Caco-2 (cell line): ENCODE measurements around the gene RTN4RL1. TPM values are rescaled to one million over a fixed set of nuclear protein-coding genes. Genes with fewer than 3 reads are reported as not detected.

Experiments
- BruUV-seq: library from RNA; stranded (reverse); fragments of 400-500 nt; replicated peaks from 2 replicates; lab custom pipeline; 2021; lab: Mats Ljungman, UMichigan
- CTCF ChIA-PET: fragments of 300-600 bp; sonication (Branson Sonifier 250); formaldehyde crosslinking; loops from one replicate; lab custom pipeline; 2022; ENCODE audit warnings: antibody characterized with exemption; lab: Charles Lee
- POLR2A ChIA-PET: fragments of 300-600 bp; sonication (Branson Sonifier 250); formaldehyde crosslinking; loops from one replicate; lab custom pipeline; 2022; ENCODE audit warnings: antibody characterized with exemption; lab: Charles Lee
- DNase-seq, 2 experiments: peaks; one replicate each; pipeline versions ENCODE4 v3.0.0 to v3.0.0-alpha.2; 2020 to 2022
- H3K27me3 ChIP-seq: replicated peaks from 2 replicates; pipeline ENCODE4 v1.6.0; 2011; ENCODE audit warnings: low read length; ENCODE audit not compliant: control insufficient read depth, insufficient read depth
- H3K36me3 ChIP-seq: 2 replicates; pipeline ENCODE4 v1.5.1; 2011; ENCODE audit warnings: low read length; ENCODE audit not compliant: control insufficient read depth, insufficient read depth
- H3K4me1 ChIP-seq: fragments of 250-450 bp; sonication (Bioruptor Pico); 2 replicates; pipeline ENCODE4 v1.5.1; 2020; ENCODE audit warnings: mild to moderate bottlenecking
- H3K4me3 ChIP-seq: 2 replicates; pipeline ENCODE4 v1.5.1; 2011; ENCODE audit warnings: low read depth, mild to moderate bottlenecking, control low read depth, low read length
- H3K9me3 ChIP-seq: fragments of 250-450 bp; sonication (Bioruptor Pico); 2 replicates; pipeline ENCODE4 v1.5.1; 2020; ENCODE audit warnings: mild to moderate bottlenecking, moderate library complexity
- H3K27ac Mint-ChIP-seq: one replicate; pipeline ENCODE4 v1.8.0; 2022; ENCODE audit warnings: mixed read lengths; ENCODE audit not compliant: unreplicated experiment
- H3K27me3 Mint-ChIP-seq: one replicate; pipeline ENCODE4 v1.8.0; 2022; ENCODE audit warnings: mixed read lengths; ENCODE audit not compliant: insufficient read depth, unreplicated experiment
- H3K36me3 Mint-ChIP-seq: one replicate; pipeline ENCODE4 v1.8.0; 2022; ENCODE audit warnings: mild to moderate bottlenecking, mixed read lengths; ENCODE audit not compliant: insufficient read depth, unreplicated experiment
- H3K4me1 Mint-ChIP-seq: one replicate; pipeline ENCODE4 v1.8.0; 2022; ENCODE audit warnings: low read depth, mixed read lengths; ENCODE audit not compliant: unreplicated experiment
- H3K4me3 Mint-ChIP-seq: one replicate; pipeline ENCODE4 v1.8.0; 2022; ENCODE audit warnings: mild to moderate bottlenecking, moderate library complexity, mixed read lengths; ENCODE audit not compliant: unreplicated experiment
- H3K9me3 Mint-ChIP-seq: one replicate; pipeline ENCODE4 v1.8.0; 2022; ENCODE audit warnings: mixed read lengths; ENCODE audit not compliant: unreplicated experiment
- intact Hi-C: fragments of 100-400 bp; cut with micrococcal nuclease; formaldehyde crosslinking; loops from one replicate; pipeline ENCODE4 v1.10.0; 2022; ENCODE audit not compliant: unreplicated experiment
- total RNA-seq: library from RNA; stranded (reverse); gene quantifications from 2 replicates; pipeline ENCODE4 v1.2.3, GENCODE V29; 2022
- TF ChIP-seq, protein P1 (sequence below), 2 experiments: fragments of 200-600 bp in 1 of 2; IDR thresholded peaks; 1 replicate in 1 of 2; 2 replicates in 1 of 2; pipeline versions ENCODE4 v1.5.1 to v1.8.0; 2011 to 2022; ENCODE audit warnings: antibody characterized with exemption in 1 of 2, control low read depth in 1 of 2, inconsistent platforms in 1 of 2, low read depth in 1 of 2, low read length in 1 of 2, mild to moderate bottlenecking in 1 of 2, moderate library complexity in 1 of 2; ENCODE audit not compliant: insufficient read depth in 1 of 2, severe bottlenecking in 1 of 2, unreplicated experiment in 1 of 2

RTN4RL1 gene
- total RNA-seq, 1 experiment from 2014 or later = 0.54 TPM

DNA sequence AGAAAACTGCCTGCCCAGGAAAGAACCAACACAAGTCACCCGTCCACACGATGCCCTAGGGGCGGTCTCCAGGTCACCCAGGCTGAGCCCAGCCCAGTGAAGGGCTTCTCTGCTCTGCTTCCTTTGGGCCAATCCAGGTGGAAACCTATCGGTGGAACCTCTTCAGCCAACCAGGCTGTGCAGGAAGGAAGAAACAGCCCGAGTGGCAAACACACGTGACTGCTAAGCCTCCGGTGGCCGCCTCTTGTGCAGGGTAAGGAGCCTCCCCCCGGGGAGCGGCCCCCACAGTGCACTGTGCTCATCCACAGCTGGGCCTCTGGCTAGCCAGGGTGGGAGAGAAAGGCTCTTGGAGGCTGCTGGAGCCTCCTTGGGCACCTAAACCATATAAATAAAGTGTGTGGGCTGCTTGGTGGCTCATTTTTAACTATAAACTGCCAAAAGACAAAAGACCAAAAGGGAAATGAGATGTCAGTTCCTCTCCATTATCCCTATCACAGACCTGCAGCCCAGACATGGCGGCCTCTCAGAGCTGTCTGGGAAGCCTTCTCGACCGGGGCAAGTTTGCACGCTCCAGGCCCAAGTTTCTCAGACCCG, 2.4 kb downstream of the RTN4RL1 start:
- H3K27me3 ChIP-seq = peaks cover 6% of the 10 kb centered on the region
- Mint-ChIP-seq H3K27me3 (peaks cover 17% of the 10 kb centered on the region), H3K36me3 (peaks cover 11% of the 10 kb centered on the region), H3K9me3 (no peaks in the 10 kb centered on the region), H3K4me1 (peaks cover 6% of the 10 kb centered on the region), H3K27ac (no peak overlapping the region), H3K4me3 (no peak overlapping the region)
- ChIA-PET POLR2A (no interaction called here), CTCF (interaction anchor here (0.6 to 4.3 kb wide), 2 partner anchors 35 to 113 kb away, joined by 3 to 185 read pairs; no protein-coding TSS in a partner anchor)
- no peaks in the 10 kb centered on the region for H3K36me3 ChIP-seq
- no peak for DNase-seq
- TF ChIP-seq, protein P1, sequence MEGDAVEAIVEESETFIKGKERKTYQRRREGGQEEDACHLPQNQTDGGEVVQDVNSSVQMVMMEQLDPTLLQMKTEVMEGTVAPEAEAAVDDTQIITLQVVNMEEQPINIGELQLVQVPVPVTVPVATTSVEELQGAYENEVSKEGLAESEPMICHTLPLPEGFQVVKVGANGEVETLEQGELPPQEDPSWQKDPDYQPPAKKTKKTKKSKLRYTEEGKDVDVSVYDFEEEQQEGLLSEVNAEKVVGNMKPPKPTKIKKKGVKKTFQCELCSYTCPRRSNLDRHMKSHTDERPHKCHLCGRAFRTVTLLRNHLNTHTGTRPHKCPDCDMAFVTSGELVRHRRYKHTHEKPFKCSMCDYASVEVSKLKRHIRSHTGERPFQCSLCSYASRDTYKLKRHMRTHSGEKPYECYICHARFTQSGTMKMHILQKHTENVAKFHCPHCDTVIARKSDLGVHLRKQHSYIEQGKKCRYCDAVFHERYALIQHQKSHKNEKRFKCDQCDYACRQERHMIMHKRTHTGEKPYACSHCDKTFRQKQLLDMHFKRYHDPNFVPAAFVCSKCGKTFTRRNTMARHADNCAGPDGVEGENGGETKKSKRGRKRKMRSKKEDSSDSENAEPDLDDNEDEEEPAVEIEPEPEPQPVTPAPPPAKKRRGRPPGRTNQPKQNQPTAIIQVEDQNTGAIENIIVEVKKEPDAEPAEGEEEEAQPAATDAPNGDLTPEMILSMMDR (IDR thresholded peaks at IDR 0.05; ENCODE audit: insufficient read depth in 1 of 2, low read depth in 1 of 2, low read length in 1 of 2, severe bottlenecking in 1 of 2, unreplicated experiment in 1 of 2) = no peak
- H3K4me3 ChIP-seq = no peak overlapping the region
- H3K9me3 ChIP-seq = no peaks in the 10 kb centered on the region
- H3K4me1 ChIP-seq = peaks cover 18% of the 10 kb centered on the region; the same call in 1 of the 2 replicates
- no TSS peak for BruUV-seq
- intact Hi-C loops = no loop called here

DNA sequence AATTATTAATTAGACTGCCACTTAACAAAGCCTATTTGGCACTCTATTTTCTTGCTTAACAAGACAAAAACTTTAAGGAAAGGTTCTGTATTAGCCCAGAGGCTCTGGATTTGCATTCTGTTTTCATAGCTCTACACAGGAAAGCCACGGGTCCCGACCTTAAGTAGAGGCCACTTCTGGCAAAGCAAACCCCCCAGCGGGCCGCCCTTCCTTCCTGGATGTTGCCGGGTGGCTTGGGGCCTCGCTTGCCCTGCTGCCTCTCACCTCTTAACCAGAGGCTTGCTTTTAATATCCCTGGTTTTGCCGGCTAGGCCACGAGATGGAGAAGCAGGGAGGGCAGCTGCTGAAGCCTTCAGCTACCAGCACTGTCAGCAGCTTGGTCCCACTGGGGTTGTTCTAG, 4.4 kb downstream of the RTN4RL1 start:
- no peaks in the 10 kb centered on the region for H3K36me3 ChIP-seq
- ChIA-PET CTCF (interaction anchor here (2.4 kb wide), 1 partner anchor 112 kb away, joined by 11 read pairs; no protein-coding TSS in a partner anchor), POLR2A (no interaction called here)
- H3K27me3 ChIP-seq = peaks cover 6% of the 10 kb centered on the region
- no peak for DNase-seq
- no peak overlapping the region for H3K27ac Mint-ChIP-seq
- intact Hi-C loops = no loop called here
- H3K4me3 Mint-ChIP-seq = no peak overlapping the region
- TF ChIP-seq, protein P1 (IDR thresholded peaks at IDR 0.05; ENCODE audit: insufficient read depth in 1 of 2, low read depth in 1 of 2, low read length in 1 of 2, severe bottlenecking in 1 of 2, unreplicated experiment in 1 of 2) = no peak
- no peak overlapping the region for H3K4me3 ChIP-seq
- BruUV-seq = no TSS peak
- H3K36me3 Mint-ChIP-seq = peaks cover 6% of the 10 kb centered on the region
- peaks cover 17% of the 10 kb centered on the region; the same call in 1 of the 2 replicates for H3K4me1 ChIP-seq
- peaks cover 11% of the 10 kb centered on the region for H3K27me3 Mint-ChIP-seq
- no peaks in the 10 kb centered on the region for H3K4me1 Mint-ChIP-seq
- no peaks in the 10 kb centered on the region for H3K9me3 ChIP-seq
- no peaks in the 10 kb centered on the region for H3K9me3 Mint-ChIP-seq

GRCh38 chr17:2019723-2020122, 5.4 kb downstream of the RTN4RL1 start:
- Mint-ChIP-seq H3K27ac (no peak overlapping the region), H3K4me1 (no peaks in the 10 kb centered on the region), H3K27me3 (peaks cover 13% of the 10 kb centered on the region), H3K36me3 (peaks cover 6% of the 10 kb centered on the region), H3K9me3 (no peaks in the 10 kb centered on the region), H3K4me3 (no peak overlapping the region)
- Histone ChIP-seq H3K4me3 (no peak overlapping the region), H3K36me3 (no peaks in the 10 kb centered on the region), H3K27me3 (peaks cover 6% of the 10 kb centered on the region), H3K9me3 (no peaks in the 10 kb centered on the region), H3K4me1 (peaks cover 11% of the 10 kb centered on the region; the same call in 1 of the 2 replicates)
- BruUV-seq = no TSS peak
- ChIA-PET CTCF (interaction anchor here (2.4 kb wide), 1 partner anchor 111 kb away, joined by 11 read pairs; no protein-coding TSS in a partner anchor), POLR2A (interaction anchor here (0.6 kb wide), 1 partner anchor 16 kb away, joined by 7 read pairs; no protein-coding TSS in a partner anchor)
- intact Hi-C loops = no loop called here
- TF ChIP-seq, protein P1 (IDR thresholded peaks at IDR 0.05; ENCODE audit: insufficient read depth in 1 of 2, low read depth in 1 of 2, low read length in 1 of 2, severe bottlenecking in 1 of 2, unreplicated experiment in 1 of 2) = no peak
- DNase-seq = no peak
